Central memory CD8-positive, alpha-beta T cell (primary cell): Measurements from ENCODE around the gene LIPA.

Source experiments
- ATAC-seq: fragments of 150-1000 bp; cut with Tn5 transposase; replicated peaks from 2 replicates; pipeline ENCODE4 v1.10.0; 2022; ENCODE audit warnings: mild to moderate bottlenecking, moderate FRiP score, moderate number of reproducible peaks; ENCODE audit not compliant: poor library complexity, severe bottlenecking; ENCODE audit errors: extremely low read depth
- DNase-seq, 2 donors: peaks; one replicate each; pipeline ENCODE4 v3.0.0; 2021; ENCODE audit warnings: low spot score in 2 of 2
- H3K27ac Mint-ChIP-seq: one replicate; pipeline ENCODE4 v1.8.0; 2022; ENCODE audit warnings: low read depth, mild to moderate bottlenecking, moderate library complexity, mixed read lengths
- H3K27me3 Mint-ChIP-seq: one replicate; pipeline ENCODE4 v1.8.0; 2022; ENCODE audit warnings: mixed read lengths
- H3K36me3 Mint-ChIP-seq: one replicate; pipeline ENCODE4 v1.8.0; 2022; ENCODE audit warnings: mild to moderate bottlenecking, moderate library complexity, mixed read lengths; ENCODE audit not compliant: insufficient read depth
- H3K4me1 Mint-ChIP-seq: one replicate; pipeline ENCODE4 v1.8.0; 2022; ENCODE audit warnings: mixed read lengths
- H3K4me3 Mint-ChIP-seq: one replicate; pipeline ENCODE4 v1.8.0; 2022; ENCODE audit warnings: mild to moderate bottlenecking, moderate library complexity, mixed read lengths
- H3K9me3 Mint-ChIP-seq: one replicate; pipeline ENCODE4 v1.8.0; 2022; ENCODE audit warnings: mixed read lengths

The LIPA gene

DNA sequence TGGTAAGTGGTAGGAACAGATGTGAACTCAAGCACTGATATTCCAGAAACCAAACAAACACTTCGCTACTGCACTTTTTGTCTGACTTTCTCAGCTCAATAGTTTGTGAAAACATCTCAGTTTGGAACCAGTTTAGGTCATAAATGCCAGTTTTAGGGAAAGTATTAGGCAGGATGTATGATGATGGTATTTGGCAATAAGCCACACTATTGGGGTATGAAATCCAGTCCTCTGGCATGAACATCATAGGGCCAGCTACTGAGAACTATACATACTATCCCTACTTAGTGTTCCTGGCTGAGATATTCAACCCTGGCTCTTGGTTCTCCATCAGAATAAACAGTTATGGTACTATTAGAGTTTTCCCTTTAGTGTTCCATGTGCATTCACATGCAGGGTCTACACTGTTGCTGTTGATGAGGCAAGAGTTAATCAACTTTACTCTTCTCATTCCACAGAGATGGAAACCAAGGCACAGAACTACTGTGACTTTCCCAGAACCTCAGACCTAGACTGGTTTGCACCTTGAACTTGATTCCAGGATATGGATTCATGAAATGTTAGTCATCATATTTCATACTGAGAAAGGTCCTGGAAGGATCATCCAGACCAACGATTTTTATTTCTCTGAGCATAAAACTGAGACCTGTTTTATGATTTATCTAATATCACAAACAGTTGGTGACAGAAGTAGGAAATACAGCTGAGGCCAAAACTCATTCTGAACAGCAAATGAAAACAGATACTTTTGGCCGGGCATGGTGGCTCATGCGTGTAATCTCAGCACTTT is 30.2 kb upstream of the LIPA start:
- Mint-ChIP-seq H3K9me3 (no peaks in the 10 kb centered on the region), H3K27ac (no peak overlapping the region), H3K4me1 (no peaks in the 10 kb centered on the region), H3K4me3 (no peak overlapping the region), H3K27me3 (peaks cover 10% of the 10 kb centered on the region), H3K36me3 (no peaks in the 10 kb centered on the region)
- ATAC-seq (no peak), DNase-seq (no peak)

GRCh38 chr10:89280508-89280907 is 28.9 kb upstream of the LIPA start:
- peaks cover 14% of the 10 kb centered on the region for H3K27me3 Mint-ChIP-seq
- H3K4me3 Mint-ChIP-seq = no peak overlapping the region
- no peaks in the 10 kb centered on the region for H3K4me1 Mint-ChIP-seq
- H3K27ac Mint-ChIP-seq = no peak overlapping the region
- no peaks in the 10 kb centered on the region for H3K9me3 Mint-ChIP-seq
- H3K36me3 Mint-ChIP-seq = no peaks in the 10 kb centered on the region
- ATAC-seq (no peak), DNase-seq (no peak)

DNA sequence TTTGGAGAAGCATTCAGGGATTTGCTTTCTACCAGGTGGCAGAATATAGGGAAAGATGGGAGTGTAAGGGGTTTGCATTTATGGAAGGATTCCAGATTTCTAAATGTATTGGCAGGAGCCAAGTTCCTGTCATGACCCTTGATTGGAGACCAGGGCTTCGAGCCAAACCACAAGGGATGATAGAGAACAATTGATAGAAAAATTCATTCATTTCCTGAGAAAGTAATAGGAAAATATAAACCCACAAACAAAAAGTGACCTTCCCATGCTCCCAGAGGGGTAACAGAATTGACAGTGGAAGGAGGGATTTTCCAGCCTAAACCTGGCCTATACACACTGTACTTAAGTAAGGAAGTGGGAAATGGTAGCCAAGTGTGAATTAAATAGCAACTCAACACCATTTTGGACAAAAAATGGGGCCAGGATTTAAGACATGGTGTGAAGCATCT is 27.9 kb upstream of the LIPA start:
- no peak for DNase-seq
- Mint-ChIP-seq H3K36me3 (no peaks in the 10 kb centered on the region), H3K27ac (no peak overlapping the region), H3K4me3 (no peak overlapping the region), H3K9me3 (no peaks in the 10 kb centered on the region), H3K27me3 (peaks cover 18% of the 10 kb centered on the region), H3K4me1 (no peaks in the 10 kb centered on the region)
- no peak for ATAC-seq

GRCh38 chr10:89278900-89279392 is 27.4 kb upstream of the LIPA start:
- Mint-ChIP-seq H3K27ac (no peak overlapping the region), H3K4me1 (no peaks in the 10 kb centered on the region), H3K9me3 (no peaks in the 10 kb centered on the region), H3K27me3 (peaks cover 18% of the 10 kb centered on the region), H3K36me3 (no peaks in the 10 kb centered on the region), H3K4me3 (no peak overlapping the region)
- DNase-seq (no peak), ATAC-seq (no peak)

DNA sequence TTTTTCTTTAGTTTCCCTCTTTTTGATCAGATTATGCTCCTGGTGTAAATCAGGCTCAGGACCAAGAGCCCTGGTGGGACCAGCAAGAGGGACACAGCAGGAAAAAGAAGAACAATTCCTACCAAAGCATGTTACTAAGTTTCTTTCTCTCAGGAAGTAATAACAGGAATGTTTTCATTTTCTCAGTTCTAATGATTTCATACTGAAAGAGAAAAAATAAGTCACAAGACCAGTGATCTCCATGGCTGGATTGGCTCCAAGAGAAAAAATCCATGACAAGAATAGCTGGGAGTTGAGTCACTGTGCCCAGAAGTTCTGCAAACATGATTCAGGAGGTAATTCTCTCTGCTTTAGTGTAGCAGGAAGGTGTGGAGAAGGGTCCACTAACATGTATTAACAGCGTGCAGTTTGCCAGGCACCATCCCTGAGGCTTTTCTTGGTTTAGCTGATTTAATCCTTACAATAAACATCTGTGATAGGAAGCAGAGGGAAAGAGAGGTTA is 26.5 kb upstream of the LIPA start:
- DNase-seq (no peak), ATAC-seq (no peak)
- Mint-ChIP-seq H3K4me1 (no peaks in the 10 kb centered on the region), H3K36me3 (no peaks in the 10 kb centered on the region), H3K4me3 (no peak overlapping the region), H3K27ac (no peak overlapping the region), H3K27me3 (peaks cover 19% of the 10 kb centered on the region), H3K9me3 (no peaks in the 10 kb centered on the region)

DNA sequence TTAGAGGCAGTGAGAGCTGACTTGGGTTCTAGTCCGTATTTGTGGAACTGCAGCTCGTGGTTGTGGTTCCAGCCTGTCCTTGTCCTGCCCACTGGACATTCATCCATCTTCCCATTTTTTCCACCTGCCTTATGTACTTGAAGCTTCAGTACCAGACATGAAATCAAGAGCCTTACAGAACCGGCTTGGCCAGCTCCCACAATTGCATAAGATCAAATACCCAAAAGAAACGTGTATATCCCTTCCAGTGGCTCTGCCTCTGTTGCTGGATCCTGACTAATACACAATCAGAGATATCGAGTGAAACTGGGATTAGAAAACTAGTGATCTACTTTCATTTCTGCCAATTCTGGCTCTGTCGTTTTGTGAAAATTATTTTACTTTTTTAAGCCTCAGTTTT is 23.8 kb upstream of the LIPA start:
- H3K27me3 Mint-ChIP-seq = peaks cover 29% of the 10 kb centered on the region
- H3K27ac Mint-ChIP-seq = no peak overlapping the region
- ATAC-seq = no peak
- no peaks in the 10 kb centered on the region for H3K4me1 Mint-ChIP-seq
- no peak for DNase-seq
- H3K36me3 Mint-ChIP-seq = no peaks in the 10 kb centered on the region
- no peaks in the 10 kb centered on the region for H3K9me3 Mint-ChIP-seq
- no peak overlapping the region for H3K4me3 Mint-ChIP-seq

GRCh38 chr10:89274928-89275327 is 23.4 kb upstream of the LIPA start:
- DNase-seq (no peak), ATAC-seq (no peak)
- peaks cover 29% of the 10 kb centered on the region for H3K27me3 Mint-ChIP-seq
- H3K4me1 Mint-ChIP-seq = no peaks in the 10 kb centered on the region
- H3K36me3 Mint-ChIP-seq = no peaks in the 10 kb centered on the region
- no peak overlapping the region for H3K4me3 Mint-ChIP-seq
- no peaks in the 10 kb centered on the region for H3K9me3 Mint-ChIP-seq
- no peak overlapping the region for H3K27ac Mint-ChIP-seq

DNA sequence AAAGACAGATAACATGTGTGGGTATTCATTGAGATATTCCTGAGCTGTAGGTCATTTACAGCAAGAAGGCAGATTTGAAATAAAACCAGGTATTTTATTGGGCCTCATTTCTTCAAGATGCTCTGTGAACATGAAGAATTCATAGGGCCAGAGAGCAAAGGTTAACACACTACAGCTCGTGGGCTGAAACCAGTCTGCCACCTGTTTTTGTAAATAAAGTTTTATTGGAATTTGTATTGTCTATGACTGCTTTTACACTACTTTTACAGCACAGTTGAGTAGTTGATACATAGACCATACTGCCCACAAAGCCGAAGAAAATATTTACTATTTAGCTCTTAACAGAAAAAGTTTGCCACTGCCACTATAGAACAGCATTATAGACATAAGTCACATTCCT is 22.1 kb upstream of the LIPA start:
- H3K27me3 Mint-ChIP-seq = peaks cover 29% of the 10 kb centered on the region
- DNase-seq (no peak), ATAC-seq (no peak)
- no peaks in the 10 kb centered on the region for H3K9me3 Mint-ChIP-seq
- no peak overlapping the region for H3K27ac Mint-ChIP-seq
- H3K4me1 Mint-ChIP-seq = no peaks in the 10 kb centered on the region
- no peaks in the 10 kb centered on the region for H3K36me3 Mint-ChIP-seq
- H3K4me3 Mint-ChIP-seq = no peak overlapping the region

GRCh38 chr10:89271532-89271931 is 20.0 kb upstream of the LIPA start:
- H3K27me3 Mint-ChIP-seq = peaks cover 36% of the 10 kb centered on the region
- no peak for DNase-seq
- no peak overlapping the region for H3K27ac Mint-ChIP-seq
- ATAC-seq = no peak
- no peak overlapping the region for H3K4me3 Mint-ChIP-seq
- H3K36me3 Mint-ChIP-seq = no peaks in the 10 kb centered on the region
- no peaks in the 10 kb centered on the region for H3K4me1 Mint-ChIP-seq
- no peaks in the 10 kb centered on the region for H3K9me3 Mint-ChIP-seq

GRCh38 chr10:89270153-89270483 is 18.5 kb upstream of the LIPA start:
- Mint-ChIP-seq H3K36me3 (no peaks in the 10 kb centered on the region), H3K4me3 (no peak overlapping the region), H3K27me3 (peaks cover 25% of the 10 kb centered on the region), H3K4me1 (no peaks in the 10 kb centered on the region), H3K9me3 (no peaks in the 10 kb centered on the region), H3K27ac (no peak overlapping the region)
- ATAC-seq (no peak), DNase-seq (no peak)

GRCh38 chr10:89269433-89270152 is 18.0 kb upstream of the LIPA start:
- Mint-ChIP-seq H3K27me3 (peaks cover 19% of the 10 kb centered on the region), H3K27ac (no peak overlapping the region), H3K4me1 (no peaks in the 10 kb centered on the region), H3K36me3 (no peaks in the 10 kb centered on the region), H3K9me3 (no peaks in the 10 kb centered on the region), H3K4me3 (no peak overlapping the region)
- DNase-seq = no peak
- ATAC-seq = no peak

DNA sequence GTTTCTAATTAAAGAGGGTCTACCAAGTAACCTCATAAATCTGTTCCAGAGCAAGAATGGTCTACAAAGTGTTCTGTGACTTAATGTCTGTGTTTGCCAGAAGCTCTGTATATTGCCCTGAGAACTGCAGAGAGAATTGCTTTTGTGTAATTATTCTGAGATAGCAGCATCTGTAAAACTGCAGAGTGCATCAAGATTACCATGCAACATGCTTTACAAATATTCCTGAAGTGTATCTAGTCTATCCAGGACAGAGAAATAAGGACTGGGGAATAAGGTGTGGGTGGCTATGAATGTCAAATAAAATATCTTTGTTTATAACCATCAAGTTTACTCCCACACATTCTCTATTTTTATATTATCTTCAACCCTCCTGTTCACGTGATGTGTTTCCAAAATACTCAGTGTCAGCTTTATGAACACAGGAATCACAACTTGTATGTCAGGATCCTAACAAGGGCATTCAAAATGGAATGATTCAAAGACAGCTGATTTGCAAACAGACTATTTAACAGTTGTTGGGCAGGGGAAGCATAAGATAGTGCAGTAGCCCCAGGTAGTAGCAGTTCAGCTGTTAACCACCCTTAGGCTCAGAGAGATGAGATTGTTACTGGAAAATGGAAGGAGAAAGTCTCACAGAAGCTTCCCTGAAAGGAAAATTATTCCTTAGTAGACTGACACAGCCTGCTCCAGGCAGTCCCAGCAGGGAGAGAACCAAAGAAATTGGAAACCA is 15.3 kb upstream of the LIPA start:
- Mint-ChIP-seq H3K27ac (no peak overlapping the region), H3K36me3 (no peaks in the 10 kb centered on the region), H3K9me3 (no peaks in the 10 kb centered on the region), H3K4me1 (no peaks in the 10 kb centered on the region), H3K4me3 (no peak overlapping the region), H3K27me3 (peaks cover 8% of the 10 kb centered on the region)
- DNase-seq (no peak), ATAC-seq (no peak)
